ENCODE measurements around the gene ELF5.

ELF5 gene

GRCh38 chr11:34446386-34446785 is 67.2 kb downstream of the ELF5 start:
- TF ChIP-seq CTCF (IDR thresholded peaks at IDR 0.05; ENCODE audit: borderline replicate concordance, control extremely low read depth, extremely low read depth, insufficient read depth, missing control alignments) = no peak
- in situ Hi-C loops (cut with MboI; ENCODE audit: low sequenced_read_pairs, unreplicated experiment) = no loop called here
- no peak for DNase-seq (ENCODE audit: low spot score)

GRCh38 chr11:34445956-34446355 is 67.6 kb downstream of the ELF5 start:
- no peak for TF ChIP-seq CTCF (IDR thresholded peaks at IDR 0.05; ENCODE audit: borderline replicate concordance, control extremely low read depth, extremely low read depth, insufficient read depth, missing control alignments)
- DNase-seq (ENCODE audit: low spot score) = no peak
- in situ Hi-C loops (cut with MboI; ENCODE audit: low sequenced_read_pairs, unreplicated experiment) = no loop called here

GRCh38 chr11:34444428-34444827 is 69.2 kb downstream of the ELF5 start:
- no peak for TF ChIP-seq CTCF (IDR thresholded peaks at IDR 0.05; ENCODE audit: borderline replicate concordance, control extremely low read depth, extremely low read depth, insufficient read depth, missing control alignments)
- no peak for DNase-seq (ENCODE audit: low spot score)
- in situ Hi-C loops (cut with MboI; ENCODE audit: low sequenced_read_pairs, unreplicated experiment) = no loop called here

GRCh38 chr11:34443136-34443535 is 70.5 kb downstream of the ELF5 start:
- no peak for DNase-seq (ENCODE audit: low spot score)
- in situ Hi-C loops (cut with MboI; ENCODE audit: low sequenced_read_pairs, unreplicated experiment) = no loop called here
- no peak for TF ChIP-seq CTCF (IDR thresholded peaks at IDR 0.05; ENCODE audit: borderline replicate concordance, control extremely low read depth, extremely low read depth, insufficient read depth, missing control alignments)

GRCh38 chr11:34441814-34442213 is 71.8 kb downstream of the ELF5 start:
- no peak for TF ChIP-seq CTCF (IDR thresholded peaks at IDR 0.05; ENCODE audit: borderline replicate concordance, control extremely low read depth, extremely low read depth, insufficient read depth, missing control alignments)
- no peak for DNase-seq (ENCODE audit: low spot score)
- in situ Hi-C loops (cut with MboI; ENCODE audit: low sequenced_read_pairs, unreplicated experiment) = no loop called here

GRCh38 chr11:34439610-34440198 is 73.9 kb downstream of the ELF5 start:
- no peak for TF ChIP-seq CTCF (IDR thresholded peaks at IDR 0.05; ENCODE audit: borderline replicate concordance, control extremely low read depth, extremely low read depth, insufficient read depth, missing control alignments)
- in situ Hi-C loops (cut with MboI; ENCODE audit: low sequenced_read_pairs, unreplicated experiment) = no loop called here
- no peak for DNase-seq (ENCODE audit: low spot score)

Data from GM13976 (cell line).